HCT116 (cell line): ENCODE data around the gene LTC4S.

Experiments used
- EZH2 ChIP-seq: fragments of 200-600 bp; sonication (generic); IDR thresholded peaks from 2 replicates; pipeline ENCODE4 v1.6.1; 2017; ENCODE audit warnings: antibody characterized with exemption, mixed run types
- FOSL1 ChIP-seq: IDR thresholded peaks from 2 replicates; pipeline ENCODE4 v1.6.1; 2012; ENCODE audit warnings: low read depth
- JUND ChIP-seq: IDR thresholded peaks from 2 replicates; pipeline ENCODE4 v1.6.1; 2012
- POLR2A ChIP-seq: IDR thresholded peaks from 2 replicates; pipeline ENCODE4 v1.7.0; 2011; ENCODE audit warnings: borderline replicate concordance; ENCODE audit not compliant: insufficient read depth, insufficient read length; ENCODE audit errors: extremely low read depth
- POLR2AphosphoS5 ChIP-seq: IDR thresholded peaks from 2 replicates; pipeline ENCODE4 v1.6.1; 2011; ENCODE audit warnings: mild to moderate bottlenecking, low read depth, low read length, moderate library complexity
- RAD21 ChIP-seq: IDR thresholded peaks from 2 replicates; pipeline ENCODE4 v1.6.1; 2012; ENCODE audit warnings: low read depth, mild to moderate bottlenecking
- SP1 ChIP-seq: IDR thresholded peaks from 2 replicates; pipeline ENCODE4 v1.6.1; 2012; ENCODE audit warnings: low read depth
- SRF ChIP-seq: IDR thresholded peaks from 2 replicates; pipeline ENCODE4 v1.6.1; 2012; ENCODE audit warnings: low read depth
- YY1 ChIP-seq: IDR thresholded peaks from 2 replicates; pipeline ENCODE4 v1.6.1; 2011; ENCODE audit warnings: low read length, low read depth, moderate library complexity, mild to moderate bottlenecking; ENCODE audit not compliant: insufficient replicate concordance; ENCODE audit errors: extremely low read depth
- ZFX ChIP-seq: fragments of 450-650 bp; IDR thresholded peaks from 2 replicates; pipeline ENCODE4 v1.6.1; 2017
- TF ChIP-seq, protein P1 (sequence below), 3 experiments: fragments of 200-600 bp in 1 of 3; sonication (generic) in 1 of 3; IDR thresholded peaks in 2 of 3; conservative IDR thresholded peaks in 1 of 3; 2 replicates each; pipeline ENCODE4 v1.5.1; 2012 to 2017; ENCODE audit warnings: low read depth in 2 of 3, low read length in 2 of 3, antibody characterized with exemption in 1 of 3, borderline replicate concordance in 1 of 3, control low read depth in 1 of 3, mild to moderate bottlenecking in 1 of 3, mixed read lengths in 1 of 3, mixed run types in 1 of 3, moderate library complexity in 1 of 3; ENCODE audit not compliant: insufficient read depth in 1 of 3
- TF ChIP-seq, protein P2 (sequence below): IDR thresholded peaks from 2 replicates; pipeline ENCODE4 v1.6.1; 2012
- TF ChIP-seq, protein P3 (sequence below): IDR thresholded peaks from 2 replicates; pipeline ENCODE4 v1.6.1; 2012

DNA sequence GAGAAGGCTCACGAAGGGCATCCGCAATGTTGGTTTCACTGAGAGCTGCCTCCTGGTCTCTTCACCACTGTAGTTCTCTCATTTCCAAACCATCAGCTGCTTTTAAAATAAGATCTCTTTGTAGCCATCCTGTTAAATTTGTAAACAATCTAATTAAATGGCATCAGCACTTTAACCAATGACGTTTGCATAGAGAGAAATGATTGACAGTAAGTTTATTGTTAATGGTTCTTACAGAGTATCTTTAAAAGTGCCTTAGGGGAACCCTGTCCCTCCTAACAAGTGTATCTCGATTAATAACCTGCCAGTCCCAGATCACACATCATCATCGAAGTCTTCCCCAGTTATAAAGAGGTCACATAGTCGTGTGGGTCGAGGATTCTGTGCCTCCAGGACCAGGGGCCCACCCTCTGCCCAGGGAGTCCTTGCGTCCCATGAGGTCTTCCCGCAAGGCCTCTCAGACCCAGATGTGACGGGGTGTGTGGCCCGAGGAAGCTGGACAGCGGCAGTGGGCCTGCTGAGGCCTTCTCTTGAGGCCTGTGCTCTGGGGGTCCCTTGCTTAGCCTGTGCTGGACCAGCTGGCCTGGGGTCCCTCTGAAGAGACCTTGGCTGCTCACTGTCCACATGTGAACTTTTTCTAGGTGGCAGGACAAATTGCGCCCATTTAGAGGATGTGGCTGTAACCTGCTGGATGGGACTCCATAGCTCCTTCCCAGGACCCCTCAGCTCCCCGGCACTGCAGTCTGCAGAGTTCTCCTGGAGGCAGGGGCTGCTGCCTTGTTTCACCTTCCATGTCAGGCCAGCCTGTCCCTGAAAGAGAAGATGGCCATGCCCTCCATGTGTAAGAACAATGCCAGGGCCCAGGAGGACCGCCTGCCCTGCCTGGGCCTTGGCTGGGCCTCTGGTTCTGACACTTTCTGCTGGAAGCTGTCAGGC is 43.6 kb downstream of the LTC4S start:
- TF ChIP-seq, protein P1, sequence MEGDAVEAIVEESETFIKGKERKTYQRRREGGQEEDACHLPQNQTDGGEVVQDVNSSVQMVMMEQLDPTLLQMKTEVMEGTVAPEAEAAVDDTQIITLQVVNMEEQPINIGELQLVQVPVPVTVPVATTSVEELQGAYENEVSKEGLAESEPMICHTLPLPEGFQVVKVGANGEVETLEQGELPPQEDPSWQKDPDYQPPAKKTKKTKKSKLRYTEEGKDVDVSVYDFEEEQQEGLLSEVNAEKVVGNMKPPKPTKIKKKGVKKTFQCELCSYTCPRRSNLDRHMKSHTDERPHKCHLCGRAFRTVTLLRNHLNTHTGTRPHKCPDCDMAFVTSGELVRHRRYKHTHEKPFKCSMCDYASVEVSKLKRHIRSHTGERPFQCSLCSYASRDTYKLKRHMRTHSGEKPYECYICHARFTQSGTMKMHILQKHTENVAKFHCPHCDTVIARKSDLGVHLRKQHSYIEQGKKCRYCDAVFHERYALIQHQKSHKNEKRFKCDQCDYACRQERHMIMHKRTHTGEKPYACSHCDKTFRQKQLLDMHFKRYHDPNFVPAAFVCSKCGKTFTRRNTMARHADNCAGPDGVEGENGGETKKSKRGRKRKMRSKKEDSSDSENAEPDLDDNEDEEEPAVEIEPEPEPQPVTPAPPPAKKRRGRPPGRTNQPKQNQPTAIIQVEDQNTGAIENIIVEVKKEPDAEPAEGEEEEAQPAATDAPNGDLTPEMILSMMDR (IDR thresholded peaks at IDR 0.05 in 2 of 3, conservative IDR thresholded peaks at IDR 0.05 in 1 of 3; ENCODE audit: borderline replicate concordance in 1 of 3, insufficient read depth in 1 of 3, low read depth in 2 of 3, low read length in 2 of 3), result no peak
- TF ChIP-seq EZH2, result no peak
- TF ChIP-seq YY1, result no peak
- TF ChIP-seq, protein P2, sequence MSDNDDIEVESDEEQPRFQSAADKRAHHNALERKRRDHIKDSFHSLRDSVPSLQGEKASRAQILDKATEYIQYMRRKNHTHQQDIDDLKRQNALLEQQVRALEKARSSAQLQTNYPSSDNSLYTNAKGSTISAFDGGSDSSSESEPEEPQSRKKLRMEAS, result no peak
- TF ChIP-seq SP1, result no peak
- no peak for TF ChIP-seq SRF
- TF ChIP-seq POLR2A, result no peak
- no peak for TF ChIP-seq ZFX
- TF ChIP-seq RAD21, result no peak
- TF ChIP-seq JUND, result no peak
- TF ChIP-seq, protein P3, sequence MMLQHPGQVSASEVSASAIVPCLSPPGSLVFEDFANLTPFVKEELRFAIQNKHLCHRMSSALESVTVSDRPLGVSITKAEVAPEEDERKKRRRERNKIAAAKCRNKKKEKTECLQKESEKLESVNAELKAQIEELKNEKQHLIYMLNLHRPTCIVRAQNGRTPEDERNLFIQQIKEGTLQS, result no peak
- no peak for TF ChIP-seq FOSL1
- no peak; the same call in none of the 2 replicates for TF ChIP-seq POLR2AphosphoS5
